Panc1 (cell line): Measurements from ENCODE around the gene GMPPA.

Experiments
- POLR2AphosphoS5 ChIP-seq: IDR thresholded peaks from 2 replicates; pipeline ENCODE4 v1.6.1; 2012; ENCODE audit warnings: mild to moderate bottlenecking, low read depth, low read length, moderate library complexity
- SIN3A ChIP-seq: IDR thresholded peaks from 2 replicates; pipeline ENCODE4 v1.6.1; 2012; ENCODE audit warnings: low read depth, mild to moderate bottlenecking, low read length, moderate library complexity, borderline replicate concordance; ENCODE audit not compliant: insufficient read depth
- TCF7L2 ChIP-seq: IDR thresholded peaks from 2 replicates; pipeline ENCODE4 v1.6.1; 2011; ENCODE audit warnings: mild to moderate bottlenecking, low read depth, low read length, inconsistent platforms
- TF ChIP-seq, protein P1 (sequence below): fragments of 450-650 bp; IDR thresholded peaks from 2 replicates; pipeline ENCODE4 v1.5.1; 2017; ENCODE audit warnings: mild to moderate bottlenecking
- TF ChIP-seq, protein P2 (sequence below), 2 experiments: IDR thresholded peaks; 2 replicates each; pipeline ENCODE4 v1.6.1; 2011 to 2012; ENCODE audit warnings: low read depth in 2 of 2, control low read depth in 1 of 2, low read length in 1 of 2, mild to moderate bottlenecking in 1 of 2, moderate library complexity in 1 of 2; ENCODE audit not compliant: insufficient read depth in 1 of 2

DNA sequence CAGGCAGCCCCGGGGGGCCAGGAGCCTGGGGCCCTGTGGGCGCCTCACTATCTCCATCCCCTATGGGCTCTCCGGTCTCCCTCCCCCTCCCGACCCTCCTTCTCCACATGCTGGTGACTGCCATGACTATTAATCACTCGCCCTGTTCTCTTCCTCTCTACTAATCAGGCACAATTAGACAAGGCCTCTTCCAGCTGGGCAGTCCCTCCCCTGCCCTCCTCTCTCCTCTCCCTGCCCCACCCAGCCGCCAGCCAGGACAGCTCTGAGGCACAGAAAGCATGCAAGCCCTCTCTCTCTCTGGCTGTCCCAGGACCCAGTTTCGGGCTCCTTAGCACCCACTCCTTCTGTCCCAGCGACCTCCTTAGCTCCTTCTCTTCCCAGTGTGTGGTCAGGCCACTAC, 21.4 kb downstream of the GMPPA start:
- TF ChIP-seq, protein P1, sequence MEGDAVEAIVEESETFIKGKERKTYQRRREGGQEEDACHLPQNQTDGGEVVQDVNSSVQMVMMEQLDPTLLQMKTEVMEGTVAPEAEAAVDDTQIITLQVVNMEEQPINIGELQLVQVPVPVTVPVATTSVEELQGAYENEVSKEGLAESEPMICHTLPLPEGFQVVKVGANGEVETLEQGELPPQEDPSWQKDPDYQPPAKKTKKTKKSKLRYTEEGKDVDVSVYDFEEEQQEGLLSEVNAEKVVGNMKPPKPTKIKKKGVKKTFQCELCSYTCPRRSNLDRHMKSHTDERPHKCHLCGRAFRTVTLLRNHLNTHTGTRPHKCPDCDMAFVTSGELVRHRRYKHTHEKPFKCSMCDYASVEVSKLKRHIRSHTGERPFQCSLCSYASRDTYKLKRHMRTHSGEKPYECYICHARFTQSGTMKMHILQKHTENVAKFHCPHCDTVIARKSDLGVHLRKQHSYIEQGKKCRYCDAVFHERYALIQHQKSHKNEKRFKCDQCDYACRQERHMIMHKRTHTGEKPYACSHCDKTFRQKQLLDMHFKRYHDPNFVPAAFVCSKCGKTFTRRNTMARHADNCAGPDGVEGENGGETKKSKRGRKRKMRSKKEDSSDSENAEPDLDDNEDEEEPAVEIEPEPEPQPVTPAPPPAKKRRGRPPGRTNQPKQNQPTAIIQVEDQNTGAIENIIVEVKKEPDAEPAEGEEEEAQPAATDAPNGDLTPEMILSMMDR = no peak
- TF ChIP-seq POLR2AphosphoS5 (no peak), SIN3A (no peak), TCF7L2 (no peak)
- TF ChIP-seq, protein P2, sequence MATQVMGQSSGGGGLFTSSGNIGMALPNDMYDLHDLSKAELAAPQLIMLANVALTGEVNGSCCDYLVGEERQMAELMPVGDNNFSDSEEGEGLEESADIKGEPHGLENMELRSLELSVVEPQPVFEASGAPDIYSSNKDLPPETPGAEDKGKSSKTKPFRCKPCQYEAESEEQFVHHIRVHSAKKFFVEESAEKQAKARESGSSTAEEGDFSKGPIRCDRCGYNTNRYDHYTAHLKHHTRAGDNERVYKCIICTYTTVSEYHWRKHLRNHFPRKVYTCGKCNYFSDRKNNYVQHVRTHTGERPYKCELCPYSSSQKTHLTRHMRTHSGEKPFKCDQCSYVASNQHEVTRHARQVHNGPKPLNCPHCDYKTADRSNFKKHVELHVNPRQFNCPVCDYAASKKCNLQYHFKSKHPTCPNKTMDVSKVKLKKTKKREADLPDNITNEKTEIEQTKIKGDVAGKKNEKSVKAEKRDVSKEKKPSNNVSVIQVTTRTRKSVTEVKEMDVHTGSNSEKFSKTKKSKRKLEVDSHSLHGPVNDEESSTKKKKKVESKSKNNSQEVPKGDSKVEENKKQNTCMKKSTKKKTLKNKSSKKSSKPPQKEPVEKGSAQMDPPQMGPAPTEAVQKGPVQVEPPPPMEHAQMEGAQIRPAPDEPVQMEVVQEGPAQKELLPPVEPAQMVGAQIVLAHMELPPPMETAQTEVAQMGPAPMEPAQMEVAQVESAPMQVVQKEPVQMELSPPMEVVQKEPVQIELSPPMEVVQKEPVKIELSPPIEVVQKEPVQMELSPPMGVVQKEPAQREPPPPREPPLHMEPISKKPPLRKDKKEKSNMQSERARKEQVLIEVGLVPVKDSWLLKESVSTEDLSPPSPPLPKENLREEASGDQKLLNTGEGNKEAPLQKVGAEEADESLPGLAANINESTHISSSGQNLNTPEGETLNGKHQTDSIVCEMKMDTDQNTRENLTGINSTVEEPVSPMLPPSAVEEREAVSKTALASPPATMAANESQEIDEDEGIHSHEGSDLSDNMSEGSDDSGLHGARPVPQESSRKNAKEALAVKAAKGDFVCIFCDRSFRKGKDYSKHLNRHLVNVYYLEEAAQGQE (IDR thresholded peaks at IDR 0.05; ENCODE audit: insufficient read depth in 1 of 2, low read depth in 2 of 2, low read length in 1 of 2) = no peak
